ENCODE results near the gene AOAH. TPM values are rescaled to one million over a fixed set of nuclear protein-coding genes. Genes with fewer than 3 reads are reported as not detected.
A peak's percentile ranks its signal among the peaks of the same experiment; 100 is the strongest.
"Not testable (repeated sequence)": the region's sequence is repeated elsewhere in the genome, so short reads cannot be mapped to it uniquely, and the experiment has no call there.

Gene AOAH
- total RNA-seq, 2 experiments from 2014 or later = 17.7 to 18.0 TPM

DNA sequence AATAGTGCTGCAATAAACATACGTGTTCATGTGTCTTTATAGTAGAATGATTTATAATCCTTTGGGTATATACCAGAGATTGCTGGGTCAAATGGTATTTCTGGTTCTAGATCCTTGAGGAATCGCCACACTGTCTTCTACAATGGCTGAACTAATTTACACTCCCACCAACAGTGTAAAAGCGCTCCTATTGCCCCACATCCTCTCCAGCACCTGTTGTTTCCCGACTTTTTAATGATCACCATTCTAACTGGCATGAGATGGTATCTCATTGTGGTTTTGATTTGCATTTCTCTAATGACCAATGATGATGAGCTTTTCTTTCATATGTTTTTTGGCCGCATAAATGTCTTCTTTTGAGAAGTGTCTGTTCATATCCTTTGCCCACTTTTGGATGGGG is 235.6 kb downstream of the AOAH start:
- POLR2A ChIA-PET; H3K36me3 Mint-ChIP-seq (ENCODE audit: low read depth): not testable (repeated sequence)

DNA sequence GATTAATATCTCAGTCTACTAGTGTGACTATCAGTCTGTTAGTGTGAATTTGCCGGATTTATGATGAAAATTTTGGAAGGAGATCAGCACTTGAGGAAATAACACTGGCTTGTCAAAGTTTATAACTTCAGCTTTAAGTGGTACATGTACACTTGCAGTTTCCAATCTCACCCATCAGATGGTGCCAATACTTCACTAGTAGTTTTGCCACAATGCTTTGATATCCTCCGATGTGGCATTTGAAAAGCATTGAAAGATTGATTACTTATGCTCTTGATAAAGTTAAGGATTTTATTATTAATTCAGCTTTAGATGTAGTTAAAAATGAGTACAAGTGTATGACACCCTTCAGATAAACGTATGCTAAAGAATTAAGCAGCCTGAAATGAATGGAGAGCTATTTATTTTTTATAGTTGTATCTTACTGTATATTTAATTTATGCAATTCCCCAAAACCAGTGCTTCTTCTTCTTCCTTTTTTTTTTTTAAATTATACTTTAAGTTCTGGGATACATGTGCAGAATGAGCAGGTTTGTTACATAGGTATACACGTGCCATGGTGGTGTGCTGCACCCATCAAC is 236.4 kb downstream of the AOAH start:
- POLR2A ChIA-PET = no interaction called here
- Mint-ChIP-seq H3K36me3 (ENCODE audit: low read depth) (no peaks in the 10 kb centered on the region), H3K9me3 (ENCODE audit: insufficient read depth) (no peaks in the 10 kb centered on the region), H3K27ac (no peak overlapping the region), H3K27me3 (ENCODE audit: low read depth) (peaks cover 8% of the 10 kb centered on the region), H3K4me3 (no peak overlapping the region), H3K4me1 (ENCODE audit: low read depth) (peaks cover 3% of the 10 kb centered on the region)
- CTCF ChIA-PET = interaction anchor here (0.6 to 6.6 kb wide), 40 partner anchors 10 to 717 kb away, joined by 3 to 100 read pairs (median 4); no protein-coding TSS in a partner anchor
- peak; percentile 68 for DNase-seq
- peak; percentile 70 for ATAC-seq

More for the DNA sequence above, 235.6 kb downstream of the AOAH start:
- CTCF ChIA-PET = interaction anchor here (1.0 to 6.6 kb wide), 11 partner anchors 14 to 712 kb away, joined by 3 to 100 read pairs (median 4); no protein-coding TSS in a partner anchor
- H3K4me3 Mint-ChIP-seq; H3K27me3 Mint-ChIP-seq (ENCODE audit: low read depth); H3K4me1 Mint-ChIP-seq (ENCODE audit: low read depth); H3K9me3 Mint-ChIP-seq (ENCODE audit: insufficient read depth); H3K27ac Mint-ChIP-seq; DNase-seq; ATAC-seq: not testable (repeated sequence)

DNA sequence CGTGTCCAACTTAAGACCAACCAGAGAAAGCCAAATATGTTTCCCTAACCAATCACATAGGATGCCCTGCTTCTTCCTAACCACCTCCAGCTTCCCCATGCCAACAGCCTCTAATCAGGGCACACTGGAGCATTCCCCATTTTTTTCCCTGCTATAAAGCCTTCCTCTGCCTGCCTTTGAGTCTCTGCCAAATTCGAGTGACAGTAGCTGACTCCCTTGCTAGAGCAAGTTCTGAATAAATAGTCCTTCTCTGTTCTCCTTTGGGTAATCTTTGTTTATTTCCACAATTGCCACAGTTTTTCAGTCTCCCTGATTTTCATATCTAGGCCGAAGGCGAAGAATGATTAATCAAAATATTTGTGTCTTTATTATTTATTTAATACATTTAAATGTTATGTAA is 238.0 kb downstream of the AOAH start:
- Mint-ChIP-seq H3K27ac (no peak overlapping the region), H3K9me3 (ENCODE audit: insufficient read depth) (no peaks in the 10 kb centered on the region), H3K36me3 (ENCODE audit: low read depth) (no peaks in the 10 kb centered on the region), H3K4me1 (ENCODE audit: low read depth) (peaks cover 3% of the 10 kb centered on the region), H3K27me3 (ENCODE audit: low read depth) (peaks cover 2% of the 10 kb centered on the region), H3K4me3 (no peak overlapping the region)
- ChIA-PET CTCF (interaction anchor here (1.0 to 6.6 kb wide), 8 partner anchors 12 to 715 kb away, joined by 3 to 100 read pairs (median 14); no protein-coding TSS in a partner anchor), POLR2A (no interaction called here)
- no peak for DNase-seq
- no peak for ATAC-seq

DNA sequence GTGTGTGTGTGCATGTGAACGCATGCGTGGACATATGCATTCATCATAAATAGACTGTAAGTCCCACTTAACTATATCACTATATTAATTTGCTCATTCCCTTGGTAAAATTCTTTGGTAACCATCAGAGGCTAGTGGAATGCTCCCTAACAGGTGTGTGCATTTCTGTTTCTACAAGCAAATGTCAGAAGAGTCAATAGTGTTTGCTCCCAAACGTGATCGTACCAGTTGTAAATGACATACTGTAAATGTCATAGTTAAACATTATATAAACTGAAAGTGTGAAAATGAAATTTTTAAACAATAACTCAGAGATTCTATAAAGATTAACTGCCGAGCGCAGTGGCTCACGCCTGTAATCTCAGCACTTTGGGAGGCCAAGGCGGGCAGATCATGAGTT is 240.0 kb downstream of the AOAH start:
- H3K36me3 Mint-ChIP-seq (ENCODE audit: low read depth) = peaks cover 4% of the 10 kb centered on the region
- ChIA-PET POLR2A (no interaction called here), CTCF (interaction anchor here (1.1 to 2.3 kb wide), 2 partner anchors 186 to 717 kb away, joined by 7 read pairs; no protein-coding TSS in a partner anchor)
- ATAC-seq (no peak), DNase-seq (no peak)
- peaks cover 3% of the 10 kb centered on the region for H3K4me1 Mint-ChIP-seq (ENCODE audit: low read depth)
- H3K4me3 Mint-ChIP-seq = no peak overlapping the region
- no peak overlapping the region for H3K27ac Mint-ChIP-seq
- no peaks in the 10 kb centered on the region for H3K27me3 Mint-ChIP-seq (ENCODE audit: low read depth)
- peaks cover 10% of the 10 kb centered on the region for H3K9me3 Mint-ChIP-seq (ENCODE audit: insufficient read depth)

DNA sequence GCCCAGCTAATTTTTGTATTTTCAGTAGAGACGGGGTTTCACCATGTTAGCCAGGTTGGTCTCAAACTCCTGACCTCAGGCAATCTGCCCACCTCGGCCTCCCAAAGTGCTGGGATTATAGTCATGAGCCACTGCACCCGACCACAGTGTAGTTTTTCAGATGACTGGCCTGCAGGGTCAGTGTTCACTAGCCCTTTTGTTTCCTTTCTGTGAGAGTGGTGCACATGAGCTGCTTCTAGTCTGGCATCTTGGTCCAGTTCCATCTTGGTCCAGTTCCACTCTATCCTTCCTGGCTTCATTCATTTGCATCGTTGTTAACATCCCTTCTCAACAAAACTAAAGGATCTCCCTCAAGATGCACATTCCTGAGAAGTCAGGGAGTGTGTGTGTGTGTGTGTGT is 240.4 kb downstream of the AOAH start:
- ATAC-seq; POLR2A ChIA-PET; H3K36me3 Mint-ChIP-seq (ENCODE audit: low read depth); H3K27me3 Mint-ChIP-seq (ENCODE audit: low read depth); DNase-seq; H3K27ac Mint-ChIP-seq; H3K4me3 Mint-ChIP-seq; H3K4me1 Mint-ChIP-seq (ENCODE audit: low read depth): not testable (repeated sequence)
- CTCF ChIA-PET = interaction anchor here (0.7 to 1.8 kb wide), 2 partner anchors 174 to 187 kb away, joined by 3 to 5 read pairs; no protein-coding TSS in a partner anchor
- H3K9me3 Mint-ChIP-seq (ENCODE audit: insufficient read depth) = peaks cover 14% of the 10 kb centered on the region

DNA sequence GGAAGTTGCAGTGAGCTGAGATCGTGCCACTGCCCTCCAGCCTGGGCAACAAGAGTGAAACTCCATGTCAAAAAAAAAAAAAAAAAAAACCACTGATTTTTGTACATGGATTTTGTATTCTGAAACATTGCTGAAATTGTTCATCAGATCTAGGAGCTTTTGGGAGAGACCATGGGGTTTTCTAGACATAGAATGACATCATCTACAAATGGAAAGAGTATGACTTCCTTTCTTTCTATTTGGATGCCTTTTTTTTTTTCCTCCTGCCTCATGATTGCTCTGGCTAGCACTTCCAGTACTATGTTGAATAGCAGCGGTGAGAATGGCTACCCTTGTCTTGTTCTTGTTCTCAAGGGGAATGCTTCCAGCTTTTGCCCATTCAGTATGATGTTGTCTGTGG is 245.5 kb downstream of the AOAH start:
- no peak for ATAC-seq

DNA sequence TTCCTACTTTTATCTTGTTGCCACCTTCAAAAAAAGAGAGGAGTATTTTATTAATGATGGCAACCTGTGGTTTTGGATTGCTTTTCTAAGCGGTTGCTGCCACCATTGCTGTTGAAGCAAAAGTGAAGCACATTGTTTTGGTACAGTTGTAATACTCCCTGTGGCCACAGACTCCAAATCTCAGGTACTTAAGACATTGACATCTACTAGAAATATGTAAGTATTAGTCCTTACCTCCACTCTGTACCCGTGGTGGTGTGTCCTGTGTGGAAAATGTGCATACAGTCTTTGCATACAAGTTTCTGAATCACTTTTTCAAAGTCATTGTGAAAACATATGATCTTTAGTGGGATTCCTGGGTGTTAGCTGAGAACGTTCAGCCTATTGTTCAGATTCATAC is 248.9 kb downstream of the AOAH start:
- POLR2A ChIA-PET = no interaction called here
- CTCF ChIA-PET = interaction anchor here (1.2 to 2.4 kb wide), 7 partner anchors 10 to 726 kb away, joined by 4 to 12 read pairs (median 6); no protein-coding TSS in a partner anchor
- Mint-ChIP-seq H3K4me1 (ENCODE audit: low read depth) (peaks cover 23% of the 10 kb centered on the region), H3K36me3 (ENCODE audit: low read depth) (peaks cover 6% of the 10 kb centered on the region), H3K27me3 (ENCODE audit: low read depth) (no peaks in the 10 kb centered on the region), H3K4me3 (no peak overlapping the region), H3K27ac (no peak overlapping the region), H3K9me3 (ENCODE audit: insufficient read depth) (peaks cover 16% of the 10 kb centered on the region)
- DNase-seq (no peak), ATAC-seq (no peak)

More for the DNA sequence above, 245.5 kb downstream of the AOAH start:
- Mint-ChIP-seq H3K9me3 (ENCODE audit: insufficient read depth) (peaks cover 16% of the 10 kb centered on the region), H3K27ac (no peak overlapping the region), H3K4me3 (no peak overlapping the region), H3K36me3 (ENCODE audit: low read depth) (peaks cover 6% of the 10 kb centered on the region), H3K4me1 (ENCODE audit: low read depth) (peaks cover 18% of the 10 kb centered on the region), H3K27me3 (ENCODE audit: low read depth) (no peaks in the 10 kb centered on the region)
- POLR2A ChIA-PET = no interaction called here
- CTCF ChIA-PET = interaction anchor here (1.1 kb wide), 1 partner anchor 192 kb away, joined by 4 read pairs; no protein-coding TSS in a partner anchor
- no peak for DNase-seq

DNA sequence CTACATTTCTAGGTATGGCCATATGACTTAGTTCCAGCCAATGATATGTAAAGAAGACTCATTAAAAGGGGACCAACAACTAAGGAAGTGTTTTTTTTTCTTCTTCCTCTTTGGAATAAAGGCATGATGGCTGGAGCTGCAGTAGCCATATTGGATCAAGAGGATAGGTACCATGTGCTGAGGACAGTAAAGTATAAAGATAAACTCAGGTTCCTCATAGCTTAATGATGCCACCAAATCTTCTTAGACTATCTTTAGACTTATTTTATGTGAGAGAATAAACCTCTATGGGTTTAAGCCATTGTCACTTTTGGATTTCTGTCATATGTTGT is 249.3 kb downstream of the AOAH start:
- peaks cover 14% of the 10 kb centered on the region for H3K9me3 Mint-ChIP-seq (ENCODE audit: insufficient read depth)
- ATAC-seq (no peak), DNase-seq (no peak)
- ChIA-PET CTCF (interaction anchor here (1.2 to 3.0 kb wide), 9 partner anchors 10 to 726 kb away, joined by 4 to 12 read pairs (median 6); no protein-coding TSS in a partner anchor), POLR2A (no interaction called here)
- no peak overlapping the region for H3K4me3 Mint-ChIP-seq
- peak overlapping the region; percentile 54 for H3K27ac Mint-ChIP-seq
- H3K36me3 Mint-ChIP-seq (ENCODE audit: low read depth) = peaks cover 6% of the 10 kb centered on the region
- H3K27me3 Mint-ChIP-seq (ENCODE audit: low read depth) = no peaks in the 10 kb centered on the region
- peaks cover 26% of the 10 kb centered on the region for H3K4me1 Mint-ChIP-seq (ENCODE audit: low read depth)

DNA sequence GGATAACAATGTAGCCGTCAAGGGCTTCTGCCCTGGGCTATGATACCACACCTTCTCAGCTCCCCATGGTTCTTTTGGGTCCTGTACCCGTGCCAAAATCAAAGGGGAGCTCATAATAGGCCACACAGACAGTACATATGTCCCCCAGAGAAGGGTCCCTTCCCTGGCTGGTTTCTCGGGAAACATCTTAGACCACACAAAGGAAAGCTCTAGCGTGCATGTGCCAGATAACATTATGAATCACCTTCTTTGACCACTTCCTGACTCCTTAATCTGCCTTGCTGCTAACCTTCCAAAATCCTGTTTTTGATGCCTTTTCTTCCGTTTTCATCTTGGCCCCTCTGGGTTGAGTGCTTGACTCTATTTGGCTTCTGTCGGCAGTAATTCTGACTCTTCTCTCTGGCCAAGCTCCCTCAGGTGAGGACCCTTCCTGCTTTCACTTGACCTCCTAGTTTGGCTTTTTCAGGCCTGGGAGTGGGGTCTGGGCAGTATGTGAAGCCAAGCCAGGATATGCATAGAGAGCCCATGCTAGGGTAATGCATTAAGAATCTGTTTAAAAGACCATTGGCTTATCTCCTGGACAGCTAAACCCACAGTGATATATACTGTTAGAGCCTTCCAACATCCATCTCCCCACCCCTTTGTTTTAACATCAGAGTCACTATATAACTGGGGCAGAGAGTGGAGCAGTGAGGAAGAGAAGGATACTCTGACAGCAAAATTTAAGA is 249.8 kb downstream of the AOAH start:
- POLR2A ChIA-PET = no interaction called here
- H3K27ac Mint-ChIP-seq = peak overlapping the region; percentile 54
- H3K4me3 Mint-ChIP-seq = no peak overlapping the region
- DNase-seq (peak; percentile 36), ATAC-seq (peak; percentile 73)
- H3K9me3 Mint-ChIP-seq (ENCODE audit: insufficient read depth) = peaks cover 8% of the 10 kb centered on the region
- H3K4me1 Mint-ChIP-seq (ENCODE audit: low read depth) = peaks cover 27% of the 10 kb centered on the region
- H3K36me3 Mint-ChIP-seq (ENCODE audit: low read depth) = peaks cover 2% of the 10 kb centered on the region
- no peaks in the 10 kb centered on the region for H3K27me3 Mint-ChIP-seq (ENCODE audit: low read depth)
- CTCF ChIA-PET = interaction anchor here (0.7 to 3.0 kb wide), 12 partner anchors 10 to 727 kb away, joined by 3 to 12 read pairs (median 6); no protein-coding TSS in a partner anchor

DNA sequence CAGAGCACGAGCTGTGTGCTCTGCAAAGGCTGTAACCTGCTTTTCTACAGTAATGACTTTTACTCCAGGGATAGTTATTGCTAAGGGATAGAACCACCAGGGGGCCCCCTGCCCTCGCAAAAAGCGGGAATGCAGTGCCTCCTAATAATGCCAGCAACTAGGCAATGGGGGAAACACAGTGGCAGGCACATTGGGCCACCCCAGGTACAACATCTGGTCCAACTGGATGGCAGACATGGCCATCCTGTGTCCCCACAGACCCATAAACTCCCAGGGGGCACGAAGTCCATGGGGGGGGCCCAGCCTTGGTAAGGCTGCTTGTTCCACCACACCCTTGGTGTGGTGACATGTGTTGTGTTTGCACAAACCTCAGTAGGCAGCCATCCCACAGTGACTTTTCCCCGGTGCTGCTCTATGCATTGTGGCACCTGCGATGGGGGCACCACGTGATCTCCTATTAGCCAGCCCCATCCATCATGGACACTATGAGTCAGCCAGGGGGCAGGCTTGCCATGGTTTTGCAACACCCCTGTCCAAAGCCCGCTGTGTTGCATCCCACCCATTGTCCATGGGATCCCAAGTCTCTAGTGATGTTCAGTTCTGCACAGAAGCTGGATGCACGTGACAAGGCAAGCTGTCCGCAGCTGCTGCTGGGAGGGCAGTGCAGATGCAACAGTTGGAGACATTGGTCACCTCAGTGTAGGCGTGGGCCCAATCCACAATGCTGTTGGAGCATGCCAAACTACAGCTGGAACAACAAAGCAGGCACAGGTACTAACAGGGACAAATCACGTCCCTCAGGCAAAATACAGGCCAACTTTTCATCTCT is 250.6 kb downstream of the AOAH start:
- Mint-ChIP-seq H3K27ac (peak overlapping the region; percentile 50), H3K4me1 (ENCODE audit: low read depth) (peaks cover 27% of the 10 kb centered on the region), H3K9me3 (ENCODE audit: insufficient read depth) (peaks cover under 1% of the 10 kb centered on the region)

DNA sequence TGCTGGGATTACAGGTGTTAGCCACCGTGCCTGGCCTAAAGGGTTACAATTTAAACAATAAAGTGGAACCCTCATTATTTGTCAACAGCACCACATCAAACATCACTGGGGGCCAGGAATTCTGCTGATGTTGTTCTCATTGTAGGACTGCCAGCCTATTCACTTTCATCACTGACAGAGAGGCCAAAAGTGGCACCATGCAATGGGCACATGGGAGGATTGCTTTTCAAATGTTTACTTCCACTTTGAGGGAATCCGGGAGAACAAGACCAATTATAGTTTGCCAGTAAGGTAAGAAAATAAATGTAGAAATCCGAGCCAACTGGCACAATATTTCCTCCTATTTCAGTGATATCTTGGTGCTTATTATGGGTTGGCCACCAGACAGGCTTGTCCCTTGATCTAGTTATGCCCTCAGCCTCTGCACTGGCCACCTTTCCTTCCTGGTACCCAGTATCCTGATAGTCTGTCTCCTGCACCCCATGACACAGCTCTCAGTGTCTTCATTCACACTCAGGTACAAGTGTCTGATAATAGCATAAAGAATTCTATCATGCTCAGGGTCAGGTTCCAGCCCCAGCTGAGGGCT is 252.1 kb downstream of the AOAH start:
- ChIA-PET POLR2A (no interaction called here), CTCF (interaction anchor here (0.9 to 3.0 kb wide), 10 partner anchors 15 to 728 kb away, joined by 3 to 12 read pairs (median 3); no protein-coding TSS in a partner anchor)
- Mint-ChIP-seq H3K36me3 (ENCODE audit: low read depth) (no peaks in the 10 kb centered on the region), H3K27me3 (ENCODE audit: low read depth) (no peaks in the 10 kb centered on the region), H3K27ac (no peak overlapping the region), H3K9me3 (ENCODE audit: insufficient read depth) (no peaks in the 10 kb centered on the region), H3K4me3 (no peak overlapping the region), H3K4me1 (ENCODE audit: low read depth) (peaks cover 27% of the 10 kb centered on the region)
- DNase-seq = no peak
- no peak for ATAC-seq

More for the DNA sequence above, 250.6 kb downstream of the AOAH start:
- ChIA-PET POLR2A (no interaction called here), CTCF (interaction anchor here (0.7 to 3.0 kb wide), 13 partner anchors 9 to 727 kb away, joined by 3 to 12 read pairs (median 4); no protein-coding TSS in a partner anchor)
- ATAC-seq (peak; percentile 38), DNase-seq (peak; percentile 56)
- H3K36me3 Mint-ChIP-seq (ENCODE audit: low read depth) = no peaks in the 10 kb centered on the region
- no peaks in the 10 kb centered on the region for H3K27me3 Mint-ChIP-seq (ENCODE audit: low read depth)
- no peak overlapping the region for H3K4me3 Mint-ChIP-seq

All from activated CD8-positive, alpha-beta T cell treated with anti-CD3 and anti-CD28 coated beads, Interleukin-2, amount 10 ng/mL, durations not matched to agents 7 days and 5 days (primary cell).